Measurements from ENCODE around the gene GSE1. TPM values are rescaled to one million over a fixed set of nuclear protein-coding genes. Genes with fewer than 3 reads are reported as not detected.

GSE1 gene
- total and polyA plus RNA-seq, 9 of the 15 experiments (the other 6 are each of a cell fraction or from before 2014, with no cell fraction given): 12.2 to 244 (median 57.9) TPM

DNA sequence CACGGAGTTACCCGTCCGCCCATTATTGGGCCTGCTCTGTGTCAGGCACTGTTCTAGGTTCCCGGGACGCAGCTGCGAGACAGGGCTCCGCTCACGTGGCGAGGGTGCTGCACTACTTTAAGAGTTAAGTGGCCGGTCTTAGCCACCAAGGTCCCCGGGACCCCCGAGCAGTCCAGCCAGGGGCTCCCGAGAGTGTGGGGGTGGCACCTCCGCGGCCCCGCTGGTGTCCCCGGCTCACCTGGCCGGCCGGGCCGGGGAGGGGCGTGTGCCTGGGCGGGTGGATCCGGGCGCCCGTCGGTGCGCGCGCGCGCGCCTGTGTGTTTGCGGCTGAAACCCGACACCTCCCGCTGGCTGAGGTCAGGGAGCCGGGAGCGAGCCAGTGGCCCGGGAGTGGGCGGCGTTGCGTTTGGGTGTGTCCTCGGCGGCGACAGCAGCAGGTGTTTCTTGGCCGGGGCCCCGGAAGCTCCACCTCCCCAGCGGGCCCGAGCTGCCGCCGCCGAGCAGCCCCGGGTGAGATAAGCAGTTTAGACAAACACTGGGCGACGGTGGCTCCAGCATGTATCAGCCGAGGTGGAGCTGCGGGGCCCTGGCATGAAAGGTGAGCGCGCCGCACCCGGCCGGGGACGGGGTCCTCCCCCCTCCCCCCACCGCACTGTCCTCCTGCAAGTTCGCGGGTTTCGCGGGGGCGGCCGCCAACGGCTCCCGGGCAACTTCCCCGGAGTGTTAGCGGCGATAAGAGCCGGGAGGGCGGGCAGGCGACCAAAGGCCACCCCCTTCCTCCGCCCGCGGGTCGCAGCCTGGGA lies at the start of gene GSE1 (continued):
- TF ChIP-seq, protein P1, sequence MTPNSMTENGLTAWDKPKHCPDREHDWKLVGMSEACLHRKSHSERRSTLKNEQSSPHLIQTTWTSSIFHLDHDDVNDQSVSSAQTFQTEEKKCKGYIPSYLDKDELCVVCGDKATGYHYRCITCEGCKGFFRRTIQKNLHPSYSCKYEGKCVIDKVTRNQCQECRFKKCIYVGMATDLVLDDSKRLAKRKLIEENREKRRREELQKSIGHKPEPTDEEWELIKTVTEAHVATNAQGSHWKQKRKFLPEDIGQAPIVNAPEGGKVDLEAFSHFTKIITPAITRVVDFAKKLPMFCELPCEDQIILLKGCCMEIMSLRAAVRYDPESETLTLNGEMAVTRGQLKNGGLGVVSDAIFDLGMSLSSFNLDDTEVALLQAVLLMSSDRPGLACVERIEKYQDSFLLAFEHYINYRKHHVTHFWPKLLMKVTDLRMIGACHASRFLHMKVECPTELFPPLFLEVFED (CRISPR knock-in tag; conservative IDR thresholded peaks at IDR 0.05): peak; percentile 26
- TF ChIP-seq, protein P2, sequence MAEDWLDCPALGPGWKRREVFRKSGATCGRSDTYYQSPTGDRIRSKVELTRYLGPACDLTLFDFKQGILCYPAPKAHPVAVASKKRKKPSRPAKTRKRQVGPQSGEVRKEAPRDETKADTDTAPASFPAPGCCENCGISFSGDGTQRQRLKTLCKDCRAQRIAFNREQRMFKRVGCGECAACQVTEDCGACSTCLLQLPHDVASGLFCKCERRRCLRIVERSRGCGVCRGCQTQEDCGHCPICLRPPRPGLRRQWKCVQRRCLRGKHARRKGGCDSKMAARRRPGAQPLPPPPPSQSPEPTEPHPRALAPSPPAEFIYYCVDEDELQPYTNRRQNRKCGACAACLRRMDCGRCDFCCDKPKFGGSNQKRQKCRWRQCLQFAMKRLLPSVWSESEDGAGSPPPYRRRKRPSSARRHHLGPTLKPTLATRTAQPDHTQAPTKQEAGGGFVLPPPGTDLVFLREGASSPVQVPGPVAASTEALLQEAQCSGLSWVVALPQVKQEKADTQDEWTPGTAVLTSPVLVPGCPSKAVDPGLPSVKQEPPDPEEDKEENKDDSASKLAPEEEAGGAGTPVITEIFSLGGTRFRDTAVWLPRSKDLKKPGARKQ (CRISPR knock-in tag; IDR thresholded peaks at IDR 0.05): no peak
- TF ChIP-seq, protein P3, sequence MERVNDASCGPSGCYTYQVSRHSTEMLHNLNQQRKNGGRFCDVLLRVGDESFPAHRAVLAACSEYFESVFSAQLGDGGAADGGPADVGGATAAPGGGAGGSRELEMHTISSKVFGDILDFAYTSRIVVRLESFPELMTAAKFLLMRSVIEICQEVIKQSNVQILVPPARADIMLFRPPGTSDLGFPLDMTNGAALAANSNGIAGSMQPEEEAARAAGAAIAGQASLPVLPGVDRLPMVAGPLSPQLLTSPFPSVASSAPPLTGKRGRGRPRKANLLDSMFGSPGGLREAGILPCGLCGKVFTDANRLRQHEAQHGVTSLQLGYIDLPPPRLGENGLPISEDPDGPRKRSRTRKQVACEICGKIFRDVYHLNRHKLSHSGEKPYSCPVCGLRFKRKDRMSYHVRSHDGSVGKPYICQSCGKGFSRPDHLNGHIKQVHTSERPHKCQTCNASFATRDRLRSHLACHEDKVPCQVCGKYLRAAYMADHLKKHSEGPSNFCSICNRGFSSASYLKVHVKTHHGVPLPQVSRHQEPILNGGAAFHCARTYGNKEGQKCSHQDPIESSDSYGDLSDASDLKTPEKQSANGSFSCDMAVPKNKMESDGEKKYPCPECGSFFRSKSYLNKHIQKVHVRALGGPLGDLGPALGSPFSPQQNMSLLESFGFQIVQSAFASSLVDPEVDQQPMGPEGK (CRISPR knock-in tag; IDR thresholded peaks at IDR 0.05; ENCODE audit: borderline replicate concordance): no peak
- no peak for TF ChIP-seq ZNF696 (CRISPR knock-in tag; conservative IDR thresholded peaks at IDR 0.05)
- peak; percentile 95 for TF ChIP-seq EP300 (IDR thresholded peaks at IDR 0.05; ENCODE audit: low read length)
- TF ChIP-seq, protein P4, sequence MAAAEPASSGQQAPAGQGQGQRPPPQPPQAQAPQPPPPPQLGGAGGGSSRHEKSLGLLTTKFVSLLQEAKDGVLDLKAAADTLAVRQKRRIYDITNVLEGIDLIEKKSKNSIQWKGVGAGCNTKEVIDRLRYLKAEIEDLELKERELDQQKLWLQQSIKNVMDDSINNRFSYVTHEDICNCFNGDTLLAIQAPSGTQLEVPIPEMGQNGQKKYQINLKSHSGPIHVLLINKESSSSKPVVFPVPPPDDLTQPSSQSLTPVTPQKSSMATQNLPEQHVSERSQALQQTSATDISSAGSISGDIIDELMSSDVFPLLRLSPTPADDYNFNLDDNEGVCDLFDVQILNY (CRISPR knock-in tag; IDR thresholded peaks at IDR 0.05): no peak
- no peak for TF ChIP-seq ASH1L (IDR thresholded peaks at IDR 0.05; ENCODE audit: borderline replicate concordance, low read depth, partially characterized antibody)
- TF ChIP-seq, protein P5, sequence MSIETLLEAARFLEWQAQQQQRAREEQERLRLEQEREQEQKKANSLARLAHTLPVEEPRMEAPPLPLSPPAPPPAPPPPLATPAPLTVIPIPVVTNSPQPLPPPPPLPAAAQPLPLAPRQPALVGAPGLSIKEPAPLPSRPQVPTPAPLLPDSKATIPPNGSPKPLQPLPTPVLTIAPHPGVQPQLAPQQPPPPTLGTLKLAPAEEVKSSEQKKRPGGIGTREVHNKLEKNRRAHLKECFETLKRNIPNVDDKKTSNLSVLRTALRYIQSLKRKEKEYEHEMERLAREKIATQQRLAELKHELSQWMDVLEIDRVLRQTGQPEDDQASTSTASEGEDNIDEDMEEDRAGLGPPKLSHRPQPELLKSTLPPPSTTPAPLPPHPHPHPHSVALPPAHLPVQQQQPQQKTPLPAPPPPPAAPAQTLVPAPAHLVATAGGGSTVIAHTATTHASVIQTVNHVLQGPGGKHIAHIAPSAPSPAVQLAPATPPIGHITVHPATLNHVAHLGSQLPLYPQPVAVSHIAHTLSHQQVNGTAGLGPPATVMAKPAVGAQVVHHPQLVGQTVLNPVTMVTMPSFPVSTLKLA (conservative IDR thresholded peaks at IDR 0.05): peak; percentile 84 to 94
- TF ChIP-seq BDP1 (IDR thresholded peaks at IDR 0.05; ENCODE audit: insufficient read depth, insufficient read length): no peak
- peak; percentile 87; the same call in 1 of the 2 replicates for TF ChIP-seq TARDBP (IDR thresholded peaks at IDR 0.05)
- TF ChIP-seq POLR2AphosphoS2 (IDR thresholded peaks at IDR 0.05; ENCODE audit: low read length): no peak; the same call in 1 of the 2 replicates
- TF ChIP-seq NBN (IDR thresholded peaks at IDR 0.05; ENCODE audit: low read depth): peak; percentile 72; the same call in 1 of the 2 replicates
- no peak for TF ChIP-seq TEAD2 (tag; IDR thresholded peaks at IDR 0.05)
- TF ChIP-seq TCF7L2 (IDR thresholded peaks at IDR 0.05; ENCODE audit: low read depth, low read length): no peak
- TF ChIP-seq, protein P6, sequence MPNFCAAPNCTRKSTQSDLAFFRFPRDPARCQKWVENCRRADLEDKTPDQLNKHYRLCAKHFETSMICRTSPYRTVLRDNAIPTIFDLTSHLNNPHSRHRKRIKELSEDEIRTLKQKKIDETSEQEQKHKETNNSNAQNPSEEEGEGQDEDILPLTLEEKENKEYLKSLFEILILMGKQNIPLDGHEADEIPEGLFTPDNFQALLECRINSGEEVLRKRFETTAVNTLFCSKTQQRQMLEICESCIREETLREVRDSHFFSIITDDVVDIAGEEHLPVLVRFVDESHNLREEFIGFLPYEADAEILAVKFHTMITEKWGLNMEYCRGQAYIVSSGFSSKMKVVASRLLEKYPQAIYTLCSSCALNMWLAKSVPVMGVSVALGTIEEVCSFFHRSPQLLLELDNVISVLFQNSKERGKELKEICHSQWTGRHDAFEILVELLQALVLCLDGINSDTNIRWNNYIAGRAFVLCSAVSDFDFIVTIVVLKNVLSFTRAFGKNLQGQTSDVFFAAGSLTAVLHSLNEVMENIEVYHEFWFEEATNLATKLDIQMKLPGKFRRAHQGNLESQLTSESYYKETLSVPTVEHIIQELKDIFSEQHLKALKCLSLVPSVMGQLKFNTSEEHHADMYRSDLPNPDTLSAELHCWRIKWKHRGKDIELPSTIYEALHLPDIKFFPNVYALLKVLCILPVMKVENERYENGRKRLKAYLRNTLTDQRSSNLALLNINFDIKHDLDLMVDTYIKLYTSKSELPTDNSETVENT (CRISPR knock-in tag; IDR thresholded peaks at IDR 0.05): 0 out of 2 replicates have a peak, but pooled peaks have one; percentile 53
- no peak for TF ChIP-seq ZNF232 (CRISPR knock-in tag; IDR thresholded peaks at IDR 0.05)
